ENCODE results near the gene COX7B.
A peak's percentile ranks its signal among the peaks of the same experiment; 100 is the strongest.

The COX7B gene

GRCh38 chrX:77949840-77950239 lies 50.6 kb downstream of the COX7B start:
- DNase-seq (ENCODE audit: insufficient read length) = no peak
- FAIRE-seq = peak; percentile 9
- no peak for TF ChIP-seq POLR2AphosphoS5 (IDR thresholded peaks at IDR 0.05; ENCODE audit: low read depth, low read length)
- TF ChIP-seq TAF1 (IDR thresholded peaks at IDR 0.05; ENCODE audit: borderline replicate concordance, low read depth, low read length) = no peak
- TF ChIP-seq POLR2A (IDR thresholded peaks at IDR 0.05; ENCODE audit: low read depth, low read length) = no peak

GRCh38 chrX:77952173-77952572 lies 52.9 kb downstream of the COX7B start:
- FAIRE-seq (no peak), DNase-seq (ENCODE audit: insufficient read length) (no peak)
- no peak for TF ChIP-seq POLR2A (IDR thresholded peaks at IDR 0.05; ENCODE audit: low read depth, low read length)

GRCh38 chrX:77953302-77953701 lies 54.0 kb downstream of the COX7B start:
- DNase-seq (ENCODE audit: insufficient read length) = no peak
- TF ChIP-seq TAF1 (IDR thresholded peaks at IDR 0.05; ENCODE audit: borderline replicate concordance, low read depth, low read length) (no peak), POLR2AphosphoS5 (IDR thresholded peaks at IDR 0.05; ENCODE audit: low read depth, low read length) (no peak), POLR2A (IDR thresholded peaks at IDR 0.05; ENCODE audit: low read depth, low read length) (no peak)
- peak; percentile 84 for FAIRE-seq

GRCh38 chrX:77953708-77954107 lies 54.4 kb downstream of the COX7B start:
- TF ChIP-seq POLR2A (IDR thresholded peaks at IDR 0.05; ENCODE audit: low read depth, low read length) (no peak), TAF1 (IDR thresholded peaks at IDR 0.05; ENCODE audit: borderline replicate concordance, low read depth, low read length) (no peak), POLR2AphosphoS5 (IDR thresholded peaks at IDR 0.05; ENCODE audit: low read depth, low read length) (no peak)
- FAIRE-seq = no peak
- DNase-seq (ENCODE audit: insufficient read length) = no peak

Data from GM12892 (cell line).